ENCODE measurements around the gene CDA.

GRCh38 chr1:20597650-20598049 lies 8.8 kb downstream of the CDA start:
- TF ChIP-seq CTCF (IDR thresholded peaks at IDR 0.05; ENCODE audit: low read depth, low read length) (no peak), POLR2A (IDR thresholded peaks at IDR 0.05; ENCODE audit: extremely low read depth, insufficient read length) (no peak)

All from NB4 (cell line).